Epithelial cell of proximal tubule (primary cell): ENCODE results near the gene RNASEL. TPM values are rescaled to one million over a fixed set of nuclear protein-coding genes. Genes with fewer than 3 reads are reported as not detected.

Experiments used
- DNase-seq: peaks from one replicate; pipeline ENCODE4 v3.0.0-alpha.2; 2011; ENCODE audit warnings: low read depth
- H3K4me3 ChIP-seq: 2 replicates; pipeline ENCODE4 v1.5.1; 2011; ENCODE audit warnings: low read depth, mild to moderate bottlenecking, low read length
- total RNA-seq: library from RNA; depleted of rRNA; stranded (reverse); fragments of >200 nt; gene quantifications from 2 replicates; pipeline ENCODE4 v1.2.3, GENCODE V29; 2015
- TF ChIP-seq, protein P1 (sequence below): conservative IDR thresholded peaks from 2 replicates; pipeline ENCODE4 v1.5.1; 2012; ENCODE audit warnings: low read depth, mild to moderate bottlenecking, low read length

RNASEL gene
- total RNA-seq, 1 donor from 2014 or later, result 1.7 TPM

DNA sequence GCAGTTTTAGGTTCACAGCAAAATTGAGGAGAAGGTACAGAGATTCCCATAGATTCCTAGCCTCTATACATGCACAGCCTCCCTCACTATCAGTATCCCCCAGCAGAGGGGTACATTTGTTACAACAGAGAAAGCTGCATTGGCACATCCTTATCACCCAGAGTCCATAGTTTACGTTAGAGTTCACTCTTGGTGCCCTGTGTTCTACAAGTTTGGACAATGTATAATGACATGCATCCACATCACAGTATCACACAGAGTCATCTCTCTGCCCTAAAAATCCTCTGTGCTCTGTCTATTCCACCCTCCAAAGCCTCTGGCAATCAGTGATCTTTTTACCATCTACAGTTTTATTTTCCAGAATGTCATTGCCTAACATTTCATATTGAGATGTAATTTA, 37.5 kb upstream of the RNASEL start:
- TF ChIP-seq, protein P1, sequence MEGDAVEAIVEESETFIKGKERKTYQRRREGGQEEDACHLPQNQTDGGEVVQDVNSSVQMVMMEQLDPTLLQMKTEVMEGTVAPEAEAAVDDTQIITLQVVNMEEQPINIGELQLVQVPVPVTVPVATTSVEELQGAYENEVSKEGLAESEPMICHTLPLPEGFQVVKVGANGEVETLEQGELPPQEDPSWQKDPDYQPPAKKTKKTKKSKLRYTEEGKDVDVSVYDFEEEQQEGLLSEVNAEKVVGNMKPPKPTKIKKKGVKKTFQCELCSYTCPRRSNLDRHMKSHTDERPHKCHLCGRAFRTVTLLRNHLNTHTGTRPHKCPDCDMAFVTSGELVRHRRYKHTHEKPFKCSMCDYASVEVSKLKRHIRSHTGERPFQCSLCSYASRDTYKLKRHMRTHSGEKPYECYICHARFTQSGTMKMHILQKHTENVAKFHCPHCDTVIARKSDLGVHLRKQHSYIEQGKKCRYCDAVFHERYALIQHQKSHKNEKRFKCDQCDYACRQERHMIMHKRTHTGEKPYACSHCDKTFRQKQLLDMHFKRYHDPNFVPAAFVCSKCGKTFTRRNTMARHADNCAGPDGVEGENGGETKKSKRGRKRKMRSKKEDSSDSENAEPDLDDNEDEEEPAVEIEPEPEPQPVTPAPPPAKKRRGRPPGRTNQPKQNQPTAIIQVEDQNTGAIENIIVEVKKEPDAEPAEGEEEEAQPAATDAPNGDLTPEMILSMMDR, result no peak
- H3K4me3 ChIP-seq, result no peak overlapping the region
- no peak for DNase-seq

GRCh38 chr1:182625719-182626504, 36.9 kb upstream of the RNASEL start:
- no peak for DNase-seq
- TF ChIP-seq, protein P1, result no peak
- no peak overlapping the region for H3K4me3 ChIP-seq

DNA sequence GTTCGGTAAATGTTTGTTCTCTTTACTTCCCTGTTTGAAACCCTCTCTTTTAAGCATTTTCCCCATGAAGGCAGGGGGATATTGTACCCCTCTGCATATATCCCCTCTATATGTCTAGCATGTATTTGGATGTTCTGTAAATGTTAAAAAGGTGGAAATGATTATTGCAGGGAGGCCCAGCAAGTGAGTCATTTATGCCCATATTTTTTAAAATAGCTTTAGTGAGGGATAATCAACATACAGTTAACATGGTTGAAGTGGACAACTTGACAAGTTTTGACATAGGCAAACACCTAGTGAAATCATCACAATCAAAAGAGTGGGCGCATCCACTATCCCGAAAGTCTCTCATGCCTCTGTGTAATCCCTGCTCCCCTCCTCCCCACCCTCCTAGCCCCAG, 36.0 kb upstream of the RNASEL start:
- TF ChIP-seq, protein P1, result no peak

DNA sequence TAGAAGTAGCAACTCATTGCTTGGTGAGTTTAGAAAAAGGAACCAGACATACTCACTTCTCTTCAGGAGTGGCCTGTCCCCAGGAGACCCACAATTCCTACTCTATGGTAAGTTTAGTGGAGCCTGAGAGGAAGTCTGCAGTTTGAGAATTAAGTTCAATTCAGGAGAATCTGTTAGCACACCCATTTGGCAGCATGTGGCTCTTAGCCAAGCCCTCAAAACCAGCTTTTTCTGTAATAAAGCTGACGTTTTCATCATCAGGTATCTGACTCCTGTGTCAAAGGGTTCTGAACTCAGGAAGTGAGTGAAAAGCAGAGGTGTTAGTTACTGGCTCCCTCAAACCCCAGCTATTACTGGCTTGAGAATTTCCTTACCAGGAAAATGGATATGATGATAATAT, 35.5 kb upstream of the RNASEL start:
- H3K4me3 ChIP-seq, result no peak overlapping the region
- DNase-seq, result no peak
- TF ChIP-seq, protein P1, result no peak

More for the DNA sequence above, 36.0 kb upstream of the RNASEL start:
- DNase-seq, result no peak
- no peak overlapping the region for H3K4me3 ChIP-seq

DNA sequence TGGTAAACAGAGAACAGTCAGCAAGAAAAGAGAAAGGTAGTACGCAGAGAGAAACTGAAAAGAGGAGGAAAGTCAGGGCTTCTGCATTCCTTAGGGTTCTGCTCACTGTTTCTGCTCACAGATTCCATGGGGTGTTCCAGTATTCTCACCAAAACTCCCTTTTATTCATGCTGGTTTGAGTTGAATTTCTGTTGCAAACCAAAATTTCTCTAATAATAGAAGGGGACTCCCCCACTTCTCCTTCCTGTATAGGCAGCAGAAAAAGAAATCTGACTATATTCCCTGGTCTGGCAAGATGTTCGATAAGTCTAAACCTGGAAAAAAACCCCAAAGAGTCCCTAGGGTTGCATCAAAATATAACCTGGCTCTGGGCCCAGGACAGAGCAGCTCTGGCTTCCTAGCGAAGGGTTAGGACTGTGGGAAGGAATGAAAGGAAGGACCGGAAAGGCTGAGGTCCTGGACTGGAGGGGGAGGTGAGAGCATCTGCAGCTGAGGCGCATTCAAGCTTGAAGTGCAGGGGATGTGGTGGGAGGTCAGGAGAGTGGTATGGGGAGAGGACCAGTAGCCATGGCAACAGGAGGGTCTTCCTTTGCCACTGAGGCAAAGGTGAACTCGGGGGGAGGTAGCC, 34.0 kb upstream of the RNASEL start:
- DNase-seq, result no peak
- H3K4me3 ChIP-seq, result no peak overlapping the region
- TF ChIP-seq, protein P1, result no peak

- TF ChIP-seq, protein P1, result no peak
- no peak for DNase-seq
- no peak overlapping the region for H3K4me3 ChIP-seq
Measured at GRCh38 chr1:182621906-182622305, 32.9 kb upstream of the RNASEL start.
